Astrocyte of the hippocampus (primary cell): ENCODE results near the gene RAMAC.
"Not testable (repeated sequence)": the region's sequence is repeated elsewhere in the genome, so short reads cannot be mapped to it uniquely, and the experiment has no call there.

Experiments used
- DNase-seq: peaks from one replicate; pipeline ENCODE4 v3.0.0; 2011; ENCODE audit warnings: low read depth, low spot score

Gene RAMAC

GRCh38 chr15:82985688-82986441 is at the start of gene RAMAC:
RAMAC (plus strand) TSS chr15:82986210; CDS start chr15:82989019, 2,809 bp downstream.
- DNase-seq = peak; percentile 98

DNA sequence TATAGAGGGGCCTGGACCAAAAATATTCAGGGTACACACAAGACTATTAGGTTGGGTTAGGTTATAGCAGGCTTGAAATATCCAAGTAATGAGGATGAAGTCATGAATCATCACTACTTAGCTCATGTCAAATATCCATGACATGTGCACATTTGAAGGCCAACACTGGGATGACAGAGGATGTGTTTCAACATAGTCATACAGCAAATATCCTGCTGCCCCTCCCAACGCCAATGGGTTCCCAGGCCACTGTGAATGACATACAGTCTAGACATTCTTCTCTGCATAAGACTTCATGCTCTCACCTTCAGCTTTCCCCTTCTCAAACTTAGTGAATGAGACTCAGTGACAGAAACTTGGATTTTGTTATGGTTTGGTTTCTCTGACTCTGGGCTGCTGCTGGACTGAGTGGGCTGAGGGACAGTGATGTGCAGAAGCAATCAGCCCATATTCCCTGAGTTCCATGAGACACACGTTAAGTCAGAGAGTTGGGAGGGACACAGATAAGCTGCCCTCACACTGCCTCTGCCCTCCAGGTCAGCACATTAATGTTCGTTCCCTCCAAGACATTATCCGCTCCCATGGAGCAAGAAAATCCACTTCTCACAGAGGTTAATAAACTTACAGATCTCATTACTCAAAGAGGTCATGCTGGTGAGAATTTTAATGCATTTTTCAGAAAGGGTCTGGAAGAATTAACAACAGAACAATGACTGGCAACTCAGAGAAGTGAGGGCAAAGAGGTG is 48.9 kb upstream of the RAMAC start:
- DNase-seq = peak; percentile 65

GRCh38 chr15:82937712-82938058 is 48.3 kb upstream of the RAMAC start:
- DNase-seq = no peak

DNA sequence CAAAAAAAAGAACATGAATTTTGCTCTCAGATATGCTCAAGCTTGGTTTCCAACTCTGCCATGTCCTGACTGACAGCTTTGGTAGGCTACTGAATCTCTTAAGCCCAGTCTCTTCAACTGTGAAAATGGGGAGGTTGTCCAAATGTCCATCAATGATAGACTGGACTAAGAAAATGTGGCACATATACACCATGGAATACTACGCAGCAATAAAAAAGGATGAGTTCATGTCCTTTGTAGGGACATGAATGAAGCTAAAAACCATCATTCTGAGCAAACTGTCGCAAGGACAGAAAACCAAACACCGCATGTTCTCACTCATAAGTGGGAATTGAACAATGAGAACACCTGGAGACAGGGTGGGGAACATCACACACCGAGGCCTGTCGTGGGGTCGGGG is 46.3 kb upstream of the RAMAC start:
- DNase-seq = not testable (repeated sequence)

DNA sequence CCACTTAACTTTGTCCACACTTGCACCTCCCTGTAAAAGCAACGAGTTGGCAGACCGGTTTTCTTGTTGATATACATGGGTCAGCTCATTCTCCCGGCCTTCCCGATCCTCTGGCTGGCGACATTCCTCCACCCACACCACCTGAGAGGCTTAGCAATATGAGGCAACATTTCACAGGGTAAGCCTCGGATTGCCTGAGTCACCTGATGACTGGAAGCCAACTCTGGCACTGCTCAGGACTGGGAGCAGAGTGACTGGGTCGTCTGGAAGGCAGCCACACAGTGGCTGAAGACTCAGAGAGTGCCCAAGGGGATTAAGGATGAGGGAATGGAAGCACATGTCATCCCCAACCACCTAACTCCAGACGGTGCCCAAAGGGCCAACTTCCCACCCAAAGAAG is 43.3 kb upstream of the RAMAC start:
- DNase-seq = peak; percentile 85

- DNase-seq = peak; percentile 18
These were observed 42.8 kb upstream of the RAMAC start for GRCh38 chr15:82943176-82943575.

GRCh38 chr15:82944056-82944455 is 42.0 kb upstream of the RAMAC start:
- no peak for DNase-seq

- peak; percentile 52 for DNase-seq
These were observed 41.2 kb upstream of the RAMAC start for GRCh38 chr15:82944821-82945220.

DNA sequence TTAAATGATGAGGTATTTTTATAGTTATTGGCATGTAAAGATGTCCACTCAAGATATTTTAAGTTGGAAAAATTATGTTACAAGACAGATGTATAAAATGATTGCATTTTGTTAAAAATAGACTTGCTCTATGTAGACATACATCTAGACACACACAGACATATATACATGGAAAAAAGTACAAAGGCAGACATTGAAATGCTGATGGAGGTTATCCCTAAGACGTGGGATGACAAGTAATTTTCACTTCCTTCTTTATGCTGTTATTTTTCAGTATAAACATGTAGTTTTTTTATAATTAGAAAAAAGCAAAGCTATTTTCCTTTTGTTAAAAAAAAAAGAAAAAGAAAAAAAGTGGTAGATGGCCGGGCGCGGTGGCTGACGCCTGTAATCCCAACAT is 40.7 kb upstream of the RAMAC start:
- no peak for DNase-seq

DNA sequence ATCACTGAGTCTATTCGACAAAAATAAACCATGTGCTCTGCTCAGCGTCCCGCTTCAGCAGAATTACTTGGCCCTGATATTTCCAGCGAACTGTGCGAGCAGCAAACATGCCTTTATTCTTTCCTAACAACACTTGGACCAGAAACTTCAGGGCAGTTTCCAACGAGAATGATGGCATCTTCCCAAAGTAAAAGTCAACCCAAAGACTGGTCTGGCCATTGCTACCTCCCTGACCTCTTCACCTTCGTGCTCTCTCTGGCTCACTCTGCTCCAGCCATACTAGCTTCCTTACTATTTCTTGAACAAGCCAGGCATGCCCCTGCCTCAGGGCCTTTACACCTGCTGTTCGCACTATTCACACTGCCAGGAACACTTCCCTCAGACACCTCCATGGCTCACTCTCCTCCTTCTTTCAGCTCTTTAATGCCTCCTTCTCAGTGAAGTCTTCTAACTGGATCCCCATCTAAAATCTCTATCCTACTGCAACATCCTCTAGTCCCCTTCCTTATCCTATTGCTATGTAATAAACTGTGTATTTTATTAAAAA is 39.8 kb upstream of the RAMAC start:
- no peak for DNase-seq

- no peak for DNase-seq
These were observed 35.7 kb upstream of the RAMAC start for GRCh38 chr15:82950295-82950694.

GRCh38 chr15:82950746-82951370 is 35.2 kb upstream of the RAMAC start:
- DNase-seq = peak; percentile 18

GRCh38 chr15:82951472-82952157 is 34.4 kb upstream of the RAMAC start:
- DNase-seq = no peak

DNA sequence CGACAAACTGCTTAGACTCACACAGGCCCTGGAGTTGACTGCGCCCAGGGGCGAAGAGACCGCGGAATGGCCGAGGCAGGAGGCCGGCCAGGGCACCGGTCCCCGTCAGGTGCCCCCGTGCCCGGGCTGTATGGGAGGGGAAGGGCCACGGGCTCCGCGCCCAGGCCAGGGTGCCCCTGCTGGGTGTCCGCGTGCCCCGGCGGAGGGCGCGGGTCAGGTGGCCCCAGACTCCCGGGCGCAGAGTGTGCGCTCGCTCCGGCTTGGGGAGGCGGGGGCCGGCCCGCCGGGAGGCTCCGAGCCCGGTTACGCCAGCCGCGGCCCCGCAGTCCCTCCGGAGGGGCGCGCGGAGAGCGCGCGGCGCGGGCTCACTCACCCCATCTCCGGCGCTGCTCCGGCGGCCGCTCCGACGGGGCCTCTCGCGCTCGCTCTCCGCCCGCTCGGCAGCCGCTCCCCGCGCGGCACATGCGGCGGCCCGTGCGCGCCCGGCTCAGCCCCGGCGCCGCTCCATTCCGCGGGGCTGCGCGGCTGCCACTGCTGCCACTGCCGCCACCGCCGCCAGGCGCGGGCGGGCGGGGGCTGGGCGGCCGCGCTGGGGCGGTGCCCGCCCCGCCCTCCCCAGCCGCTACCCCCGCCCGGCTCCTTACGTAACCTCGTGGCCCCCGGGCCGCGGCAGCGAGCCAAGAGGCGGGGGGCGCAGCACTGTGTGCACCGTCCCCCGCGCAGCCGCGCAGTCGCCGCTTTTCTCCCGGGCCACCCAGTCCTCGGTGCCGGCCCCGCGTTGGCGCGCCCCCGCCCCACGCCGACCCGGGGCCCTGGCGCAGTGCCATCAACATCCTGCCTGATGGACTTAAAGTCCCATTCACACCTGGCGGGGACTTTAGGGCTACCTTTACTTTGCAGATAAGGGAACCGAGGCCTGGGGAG is 33.6 kb upstream of the RAMAC start, which contains the start of gene HOMER2:
HOMER2 (minus strand) TSS at position 563 of the 924 bp plus-strand sequence; CDS start at position 378, 185 bp downstream.
- peak; percentile 71 for DNase-seq

DNA sequence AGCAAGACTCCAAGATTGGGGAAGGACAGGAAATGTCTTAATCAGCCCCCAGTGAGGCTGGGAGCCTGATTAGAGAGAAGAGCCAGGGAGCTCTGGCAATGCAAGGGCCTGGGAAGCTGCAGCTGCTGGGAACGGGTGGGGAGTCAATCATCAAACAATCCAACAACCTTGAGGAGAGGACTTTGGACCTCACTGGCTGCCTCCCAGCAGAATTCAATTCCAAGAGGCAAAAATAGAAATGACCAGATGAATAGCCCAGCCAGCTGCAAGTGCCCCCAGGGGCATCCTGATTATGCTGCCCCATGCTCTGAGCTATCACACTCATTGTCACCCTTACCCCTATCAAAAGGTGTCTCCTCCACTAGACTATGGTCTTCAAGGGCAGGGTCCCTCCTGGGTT is 27.4 kb upstream of the RAMAC start:
- no peak for DNase-seq

DNA sequence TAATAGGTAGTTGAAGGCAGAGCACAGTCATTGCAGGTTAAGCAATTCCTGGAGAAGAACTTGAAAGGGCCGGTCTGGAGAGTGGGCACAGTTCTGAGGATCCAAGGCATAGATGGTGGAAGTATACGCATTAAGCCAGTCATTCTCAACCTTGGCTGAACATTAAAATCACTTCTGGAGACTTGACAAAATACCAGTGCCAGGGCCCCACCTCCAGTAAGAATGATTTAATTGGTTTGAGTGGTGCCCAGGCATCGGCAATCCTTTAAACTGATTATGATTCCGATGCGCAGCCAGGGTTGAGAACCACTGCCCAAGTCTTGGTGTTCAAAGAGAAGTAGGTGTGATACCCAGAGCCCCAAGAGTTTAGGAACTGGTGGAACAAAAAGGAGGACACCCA is 26.6 kb upstream of the RAMAC start:
- DNase-seq = no peak

GRCh38 chr15:82960766-82961165 is 25.2 kb upstream of the RAMAC start:
- no peak for DNase-seq

DNA sequence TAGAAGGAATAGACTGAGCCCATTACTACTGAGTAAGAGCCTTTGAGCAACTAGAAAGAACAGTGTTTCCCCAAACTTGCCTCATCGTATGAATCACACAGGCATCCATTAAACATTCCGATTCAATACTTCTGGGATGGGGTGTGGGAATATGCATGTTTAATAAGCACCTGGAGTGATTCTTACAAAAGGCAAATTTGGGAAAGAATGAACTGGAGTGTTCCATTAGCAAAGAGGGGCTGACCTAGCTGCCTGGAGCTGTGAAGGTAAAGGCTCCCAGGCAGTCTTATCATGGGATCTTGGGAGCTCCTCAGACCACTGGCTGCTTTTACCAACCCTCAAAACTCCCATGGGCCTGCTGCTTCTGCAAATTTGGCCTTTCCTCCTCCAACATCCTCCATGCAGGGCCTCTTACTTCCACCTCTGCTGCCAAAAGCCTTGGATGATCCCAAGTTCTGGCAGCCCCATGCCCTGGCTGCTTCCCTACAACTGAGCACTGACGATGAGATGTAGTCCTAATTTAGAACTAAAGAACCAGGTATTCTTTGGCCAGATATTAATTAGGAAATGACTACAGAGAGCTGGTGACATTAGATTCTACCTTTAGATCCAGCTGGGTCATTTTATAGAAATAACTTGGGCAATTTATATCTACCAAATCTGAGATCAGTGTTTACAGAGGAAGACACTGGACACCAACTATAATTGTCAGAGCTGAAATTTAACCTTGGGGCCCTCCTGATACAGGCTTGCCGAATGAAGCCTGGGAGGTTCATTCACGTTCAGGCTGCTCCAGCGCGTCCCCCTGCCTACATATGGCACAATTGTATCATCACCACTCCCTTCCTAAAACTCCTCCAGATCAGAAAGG is 22.3 kb upstream of the RAMAC start:
- peak; percentile 29 for DNase-seq

GRCh38 chr15:82964890-82965289 is 21.1 kb upstream of the RAMAC start:
- no peak for DNase-seq

- DNase-seq = no peak
These were observed 19.3 kb upstream of the RAMAC start for GRCh38 chr15:82966671-82967071.
